GM18508 (cell line): ENCODE results near the gene VMAC.

Experiments
- ATAC-seq: cut with Tn5 transposase; IDR thresholded peaks from one replicate; pipeline ENCODE4 v1.9.1; 2021; ENCODE audit warnings: moderate number of reproducible peaks; ENCODE audit not compliant: insufficient read depth, unreplicated experiment

Gene VMAC

DNA sequence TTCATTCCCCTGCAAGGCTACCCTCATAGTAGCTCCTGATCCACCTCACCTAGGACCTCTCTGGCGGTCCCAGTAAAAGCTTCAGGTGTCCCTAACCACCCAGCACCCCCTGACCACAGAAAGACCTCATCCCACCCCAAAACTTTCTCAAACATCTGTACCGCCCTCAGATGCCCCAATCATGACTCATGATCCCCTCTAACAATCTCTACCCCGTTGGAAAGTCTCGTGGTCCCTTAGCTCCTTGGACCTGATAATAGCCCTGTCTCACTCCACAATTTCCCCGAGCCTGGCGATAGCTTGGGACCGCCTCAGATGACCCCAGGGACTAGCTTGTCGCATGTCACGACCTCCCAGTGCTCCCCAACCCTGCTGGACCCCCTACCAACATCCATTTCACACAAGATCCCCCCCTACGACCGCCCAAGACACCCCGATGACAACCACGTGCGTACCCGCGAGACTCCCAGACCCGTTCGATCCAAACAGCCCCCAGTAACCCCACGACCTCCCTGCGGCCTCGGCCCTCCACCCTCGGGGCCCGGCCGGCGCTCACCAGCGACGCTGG lies 1.5 kb upstream of the VMAC start:
- no peak for ATAC-seq

DNA sequence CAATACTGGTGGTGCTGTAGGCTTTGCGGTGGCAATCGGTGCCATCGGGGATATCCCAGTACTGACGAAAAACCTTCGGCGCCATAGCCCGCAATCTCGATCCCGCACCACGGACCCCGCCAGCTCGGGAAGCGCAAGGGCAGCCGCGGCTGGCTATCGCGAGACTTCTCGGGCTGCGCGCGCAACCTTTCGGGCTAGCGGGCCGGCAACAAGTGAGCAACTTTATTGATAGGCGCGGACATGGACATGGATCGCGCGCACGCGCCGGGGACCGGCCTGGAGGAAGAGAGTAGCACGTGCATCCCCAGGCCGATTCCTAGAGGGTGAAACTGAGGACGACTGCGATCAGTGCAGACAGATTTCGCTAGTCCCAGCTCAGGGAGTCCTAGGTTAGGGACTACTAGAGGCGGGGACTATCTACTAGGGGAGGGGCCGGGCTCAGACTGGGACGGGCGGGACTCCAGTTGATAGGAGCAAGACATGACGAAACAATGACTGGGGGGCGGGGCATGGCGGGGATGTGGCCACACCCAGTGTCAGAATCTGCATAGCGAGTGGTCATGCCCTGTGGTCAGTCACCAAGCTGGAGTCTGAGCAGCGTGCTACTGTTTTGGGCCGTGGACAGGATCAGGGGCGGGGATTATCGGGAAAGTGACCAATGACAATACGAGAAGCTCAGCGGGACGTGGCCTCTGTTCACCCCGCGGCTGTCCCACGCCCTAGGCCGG lies 884 bp upstream of the VMAC start, which contains the start of gene NDUFA11:
Gene NDUFA11, minus strand, starts transcription at position 167 of the 728 bp plus-strand sequence. Its CDS starts 82 bp downstream, at position 85.
- ATAC-seq: peak; percentile 14

DNA sequence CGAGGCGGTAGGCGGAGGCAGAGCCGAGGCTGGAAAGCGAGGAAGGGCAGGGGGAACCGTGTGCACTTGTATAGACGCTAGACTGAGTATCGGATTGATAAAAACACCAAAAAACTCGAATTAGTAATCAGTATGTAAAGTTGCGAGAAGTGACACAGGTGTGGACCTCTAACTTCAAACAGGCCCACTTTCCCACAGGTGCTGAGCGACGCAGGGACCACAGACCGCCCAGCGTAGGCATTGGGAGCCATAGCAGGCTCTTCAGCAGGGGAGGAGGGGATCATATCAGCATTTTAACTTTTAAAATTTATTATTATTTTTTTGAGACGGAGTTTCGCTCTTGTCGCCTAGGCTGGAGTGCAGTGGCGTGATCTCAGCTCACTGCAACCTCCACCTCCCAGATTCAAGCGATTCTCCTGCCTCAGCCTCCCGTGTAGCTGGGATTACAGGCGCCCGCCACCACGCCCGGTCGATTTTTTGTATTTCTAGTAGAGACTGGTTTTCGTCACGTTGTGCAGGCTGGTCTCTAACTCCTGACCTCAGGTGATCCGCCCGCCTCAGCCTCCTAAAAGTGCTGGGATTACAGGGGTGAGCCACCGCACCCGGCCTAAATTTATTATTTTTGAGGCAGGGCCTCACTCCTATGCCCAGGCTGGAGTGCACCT lies 574 bp downstream of the VMAC start:
- no peak for ATAC-seq

DNA sequence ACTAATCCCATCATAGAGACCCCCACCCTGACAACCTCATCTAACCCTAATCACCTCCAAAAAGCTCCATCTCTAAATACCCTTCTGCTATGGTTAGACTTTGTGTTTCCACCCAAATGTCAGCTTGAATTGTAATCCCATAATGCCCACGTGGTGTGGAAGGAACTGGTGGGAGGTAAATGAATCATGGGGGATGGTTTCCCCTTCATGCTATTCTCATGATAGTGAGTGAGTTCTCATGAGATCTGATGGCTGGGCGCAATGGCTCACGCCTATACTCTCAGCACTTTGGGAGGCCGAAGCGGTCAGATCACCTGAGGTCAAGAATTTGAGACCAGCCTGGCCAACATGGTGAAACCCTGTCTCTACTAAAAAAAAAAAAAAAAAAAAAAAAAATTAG lies 2.6 kb downstream of the VMAC start:
- no peak for ATAC-seq

DNA sequence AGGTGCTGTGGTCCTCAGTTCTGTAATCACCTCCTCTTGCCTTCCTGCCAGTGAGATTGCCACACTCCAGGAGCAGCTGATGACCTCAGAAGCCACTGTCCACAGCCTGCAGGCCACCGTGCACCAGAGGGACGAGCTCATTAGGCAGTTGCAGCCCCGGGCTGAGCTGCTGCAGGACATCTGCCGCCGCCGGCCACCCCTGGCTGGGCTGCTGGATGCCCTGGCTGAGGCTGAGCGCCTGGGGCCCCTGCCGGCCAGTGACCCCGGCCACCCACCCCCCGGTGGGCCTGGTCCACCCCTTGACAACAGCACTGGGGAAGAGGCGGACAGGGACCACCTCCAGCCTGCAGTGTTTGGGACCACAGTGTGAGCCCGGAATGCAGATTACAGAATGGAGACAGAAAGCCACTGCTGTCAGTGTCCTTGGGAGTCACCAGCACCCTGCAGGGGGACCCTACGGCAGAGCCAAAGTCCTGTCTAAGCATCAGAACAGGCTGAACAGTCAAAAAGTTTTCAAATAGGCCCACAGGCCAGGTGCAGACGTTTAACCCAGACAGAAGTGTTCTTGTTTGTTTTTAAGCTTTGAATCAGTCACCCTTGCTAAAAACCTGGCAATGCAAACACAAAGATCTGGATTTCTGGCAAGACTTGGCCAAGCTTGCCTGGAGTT lies 4.2 kb downstream of the VMAC start:
- no peak for ATAC-seq

DNA sequence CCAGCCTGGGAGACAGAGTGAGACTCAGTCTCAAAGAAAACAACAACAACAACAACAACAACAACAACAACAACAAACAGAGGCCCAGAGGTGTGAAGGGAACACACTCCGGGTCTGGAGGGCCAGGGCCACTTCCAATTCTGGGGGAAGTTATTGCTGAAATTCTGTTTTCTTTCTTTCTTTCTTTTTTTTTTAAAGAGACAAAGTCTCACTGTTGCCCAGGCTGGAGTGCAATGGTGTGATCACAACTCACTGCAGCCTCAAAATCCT lies 5.9 kb downstream of the VMAC start:
- ATAC-seq: no peak

DNA sequence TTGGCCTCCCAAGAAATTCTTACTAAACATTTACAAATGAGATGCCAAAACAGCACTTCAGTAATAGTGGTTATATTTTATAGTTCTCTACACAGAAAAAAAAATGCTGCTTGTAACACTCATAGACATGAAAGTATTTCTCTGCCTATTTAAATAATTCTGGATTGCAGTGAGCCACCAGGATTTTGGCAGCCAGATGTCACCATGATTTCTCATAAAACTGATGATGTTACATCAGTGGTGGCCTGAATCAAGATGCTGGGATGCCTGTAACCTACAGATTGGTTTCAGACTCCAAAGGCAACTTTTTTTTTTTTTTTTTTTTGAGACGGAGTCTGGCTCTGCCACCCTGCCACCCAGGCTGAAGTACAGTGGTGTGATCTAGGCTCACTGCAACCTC lies 6.7 kb downstream of the VMAC start:
- ATAC-seq: no peak

DNA sequence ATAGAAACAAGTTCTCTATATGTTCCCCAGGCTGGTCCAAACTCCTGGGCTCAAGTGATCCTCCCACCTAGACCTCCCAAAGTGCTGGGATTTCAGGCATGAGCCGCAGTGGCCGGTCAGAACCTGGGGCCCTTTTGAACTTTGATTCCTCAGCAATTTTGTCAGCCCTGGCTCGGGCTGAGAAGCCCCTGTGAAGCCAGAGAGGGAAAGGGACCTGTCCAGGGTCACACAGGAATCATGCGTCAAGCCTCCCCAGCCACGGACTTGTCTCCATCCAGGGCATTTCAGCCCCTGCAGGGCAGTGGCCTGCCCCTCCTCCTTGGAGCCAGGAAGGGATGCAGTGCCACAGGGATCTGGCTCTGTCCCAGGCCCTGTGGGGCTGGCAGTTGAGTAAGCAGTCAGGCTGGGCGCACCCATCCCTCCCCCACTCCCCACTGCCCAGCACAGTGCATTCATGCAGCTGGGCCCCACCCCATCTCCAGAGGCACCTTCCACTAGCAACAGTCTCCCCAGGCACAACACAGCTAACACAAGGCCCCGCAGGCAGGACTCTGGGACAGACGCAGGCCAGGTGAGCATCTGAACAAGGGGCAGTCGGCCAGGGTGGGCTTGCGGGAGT lies 9.2 kb downstream of the VMAC start, which contains the start of gene CAPS:
Gene CAPS, plus strand, starts transcription at position 516 of the 619 bp plus-strand sequence. CDS start 153 bp downstream, outside the sequence.
- no peak for ATAC-seq

DNA sequence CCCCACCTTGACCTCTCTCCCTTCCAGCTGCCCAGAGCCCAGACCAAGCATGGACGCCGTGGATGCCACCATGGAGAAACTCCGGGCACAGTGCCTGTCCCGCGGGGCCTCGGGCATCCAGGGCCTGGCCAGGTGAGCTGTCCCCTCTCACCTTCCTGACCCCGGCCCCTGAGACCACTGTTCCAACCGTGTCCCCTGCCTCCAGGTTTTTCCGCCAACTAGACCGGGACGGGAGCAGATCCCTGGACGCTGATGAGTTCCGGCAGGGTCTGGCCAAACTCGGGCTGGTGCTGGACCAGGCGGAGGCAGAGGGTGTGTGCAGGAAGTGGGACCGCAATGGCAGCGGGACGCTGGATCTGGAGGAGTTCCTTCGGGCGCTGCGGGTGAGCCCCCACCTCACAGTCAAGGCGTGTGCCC lies 9.7 kb downstream of the VMAC start:
- no peak for ATAC-seq

DNA sequence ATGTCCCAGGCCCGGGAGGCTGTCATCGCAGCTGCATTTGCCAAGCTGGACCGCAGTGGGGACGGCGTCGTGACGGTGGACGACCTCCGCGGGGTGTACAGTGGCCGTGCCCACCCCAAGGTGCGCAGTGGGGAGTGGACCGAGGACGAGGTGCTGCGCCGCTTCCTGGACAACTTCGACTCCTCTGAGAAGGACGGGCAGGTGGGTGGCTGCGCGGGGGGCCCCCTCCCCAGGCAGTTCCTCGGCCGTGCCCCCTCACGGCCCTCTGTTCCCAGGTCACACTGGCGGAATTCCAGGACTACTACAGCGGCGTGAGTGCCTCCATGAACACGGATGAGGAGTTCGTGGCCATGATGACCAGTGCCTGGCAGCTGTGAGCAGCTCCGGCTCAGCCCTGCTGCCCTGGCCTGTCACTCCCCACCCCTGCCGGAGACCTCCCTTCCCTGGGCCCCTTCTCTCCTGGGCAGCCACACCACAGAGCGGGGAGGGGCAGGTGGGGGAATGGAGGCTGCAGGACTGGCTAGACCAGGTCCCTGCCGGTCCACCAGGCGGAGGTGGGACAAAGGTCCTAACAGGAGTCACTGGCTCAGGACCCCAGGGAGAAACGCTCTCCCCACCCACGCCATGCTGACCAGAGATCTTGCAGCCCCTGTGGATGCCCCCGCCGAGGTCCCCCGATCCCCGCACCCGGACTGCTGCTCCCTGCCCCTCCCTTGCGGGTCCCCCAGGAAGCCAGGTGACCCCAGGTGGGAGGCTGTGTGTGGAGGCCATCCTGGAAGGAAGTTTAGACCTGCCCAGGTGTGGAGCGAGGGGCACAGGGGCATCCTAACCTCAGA lies 10.5 kb downstream of the VMAC start:
- no peak for ATAC-seq

DNA sequence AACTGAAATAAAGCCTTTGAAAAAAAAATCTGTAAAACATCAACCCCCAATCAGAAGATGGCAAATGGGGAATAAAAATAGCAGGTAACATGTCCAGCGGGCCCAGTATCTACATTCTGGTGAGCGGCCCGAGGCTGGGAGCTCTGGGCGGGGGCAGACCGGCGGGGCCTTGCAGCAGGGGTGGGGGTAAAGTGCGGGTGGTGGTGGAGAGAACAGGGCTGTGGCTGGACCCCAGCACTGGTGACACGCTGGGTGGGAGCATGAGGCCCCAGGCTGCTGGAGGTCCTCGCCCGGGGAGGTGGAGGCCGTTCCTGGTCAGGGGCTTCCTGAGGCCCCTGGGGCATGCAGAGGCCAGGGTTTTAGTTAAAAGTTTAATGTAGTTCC lies 11.1 kb downstream of the VMAC start:
- ATAC-seq: no peak

DNA sequence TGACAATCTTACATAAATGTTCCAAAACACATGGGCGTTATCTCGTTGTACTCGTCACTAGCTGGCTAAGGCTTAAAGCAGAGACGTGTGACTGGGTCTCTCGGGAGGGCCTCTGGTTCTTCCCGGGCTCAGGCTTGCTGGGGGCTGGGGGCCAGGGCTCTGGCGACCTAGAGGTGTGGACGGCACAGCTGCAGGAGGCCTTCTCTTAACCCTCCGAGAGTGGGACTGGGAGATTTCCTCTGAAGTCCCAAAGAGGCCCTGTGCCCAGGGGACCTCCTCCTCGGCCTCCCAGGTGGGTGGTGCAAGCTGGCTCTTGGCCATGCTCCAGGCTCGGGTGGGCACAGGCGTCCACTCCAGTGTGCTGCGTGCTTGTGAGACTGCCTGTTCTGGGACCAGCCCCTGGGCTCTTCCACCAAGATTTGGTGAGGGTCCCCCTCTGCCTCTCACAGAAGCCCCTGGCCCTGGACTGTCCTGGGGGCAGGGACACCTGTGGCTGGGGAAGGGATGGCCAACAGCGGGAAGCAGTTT lies 11.6 kb downstream of the VMAC start:
- ATAC-seq: no peak

DNA sequence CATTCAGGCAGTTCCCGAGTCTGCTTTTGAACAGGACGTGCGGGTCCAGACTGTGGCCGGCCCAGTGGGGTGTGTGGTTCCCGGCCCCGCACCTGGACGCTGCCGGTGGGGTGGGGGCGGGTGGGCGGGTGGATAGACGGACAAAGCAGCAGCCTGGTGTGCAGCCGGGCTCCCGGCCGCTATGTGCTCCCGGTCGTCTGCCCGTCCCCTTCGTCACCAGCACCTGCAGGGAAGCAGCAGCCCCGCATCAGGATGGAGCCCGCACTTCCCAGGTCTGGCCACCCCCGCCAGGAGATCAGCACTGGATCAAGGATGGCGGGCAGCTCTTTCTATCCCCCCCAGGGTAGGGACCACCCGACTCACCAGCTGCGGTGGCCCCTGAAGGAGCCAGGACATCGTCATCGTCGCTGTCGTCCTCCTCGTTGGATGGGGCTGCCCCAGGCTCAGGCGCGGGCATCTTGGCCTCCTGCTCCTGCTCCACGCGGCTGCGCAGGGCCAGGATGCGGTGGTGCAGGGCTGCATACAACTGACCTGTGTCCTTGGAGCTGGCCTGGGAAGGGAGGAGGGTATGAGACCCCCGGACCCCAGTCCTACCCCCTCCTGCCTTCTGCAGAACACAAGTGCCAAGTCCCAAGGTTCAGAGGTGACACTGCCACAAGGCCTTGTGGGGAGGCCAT lies 12.9 kb downstream of the VMAC start:
- no peak for ATAC-seq

DNA sequence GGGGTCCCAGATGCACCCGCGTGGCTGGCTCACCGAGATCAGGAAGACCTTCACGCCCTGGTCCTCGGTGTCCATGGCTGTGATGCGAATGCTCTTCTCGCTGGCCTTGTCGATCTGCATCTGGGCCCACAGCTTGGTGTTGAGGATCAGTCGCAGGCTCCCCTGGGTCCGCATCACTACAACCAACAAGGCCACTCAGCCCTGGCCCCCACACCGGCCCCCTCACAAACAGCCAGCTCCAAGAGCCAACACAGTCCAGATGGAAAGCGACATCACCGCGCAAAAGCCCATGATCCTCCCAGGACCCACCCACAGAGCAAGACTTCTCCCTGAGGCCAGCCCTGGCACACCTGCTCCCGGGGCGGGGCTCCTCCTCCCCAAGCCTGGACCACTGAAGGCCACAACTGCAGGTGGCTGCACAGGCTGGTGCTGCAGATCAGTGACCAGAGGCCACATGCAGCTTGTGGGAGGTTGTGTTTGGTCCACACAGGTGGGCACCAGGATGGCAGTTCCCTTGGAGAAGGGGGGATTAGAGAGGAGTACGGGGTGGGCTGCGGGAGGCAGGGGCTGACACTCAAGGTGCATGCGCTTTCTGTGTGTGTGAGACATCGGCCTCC lies 13.9 kb downstream of the VMAC start:
- ATAC-seq: no peak

DNA sequence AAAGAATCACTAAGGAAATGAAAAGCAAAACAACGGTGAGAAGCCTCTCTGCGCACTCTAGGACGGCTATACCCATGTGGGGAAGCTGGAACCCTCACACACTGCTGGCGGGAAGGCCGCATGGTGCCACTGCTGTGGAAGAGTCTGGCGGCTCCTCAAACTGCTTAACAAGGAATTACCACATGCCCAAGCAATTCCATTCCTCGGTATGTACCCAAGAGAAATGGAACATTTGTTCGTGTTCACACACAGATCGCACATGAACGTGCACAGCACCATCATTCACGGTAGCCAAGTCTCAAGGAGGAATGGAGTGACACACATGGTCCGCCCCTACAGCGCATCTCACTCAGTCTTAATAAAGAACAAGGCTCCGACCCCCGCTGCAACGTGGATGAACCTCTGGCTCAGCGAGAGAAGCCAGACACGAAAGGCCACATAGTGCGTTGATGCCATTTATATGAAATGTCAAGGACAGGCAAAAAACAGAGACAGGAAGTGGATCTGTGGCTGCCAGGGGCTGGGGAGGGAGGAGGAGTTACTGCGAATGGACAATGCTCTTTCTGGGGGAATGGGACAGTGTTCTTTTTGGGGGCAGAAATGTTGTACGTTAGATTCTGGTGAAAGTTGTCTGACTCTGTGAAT lies 17.0 kb downstream of the VMAC start:
- no peak for ATAC-seq

DNA sequence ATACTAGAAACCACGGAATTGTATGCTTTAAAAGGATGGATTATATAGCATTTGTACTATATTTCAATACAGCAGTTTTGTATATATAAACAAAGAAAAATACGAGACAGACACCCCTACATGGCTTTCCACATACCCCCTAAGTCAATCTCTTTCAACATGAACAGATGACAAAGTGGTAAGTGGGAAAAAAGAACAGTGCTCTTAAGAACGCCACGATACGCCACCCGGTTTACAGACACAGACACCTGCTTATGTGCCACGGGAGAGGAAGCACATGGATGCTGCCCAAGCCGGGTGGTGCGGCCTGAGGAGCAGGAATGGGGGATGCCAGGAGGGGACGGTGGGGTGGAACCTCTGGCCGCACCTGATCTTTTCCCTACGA lies 17.5 kb downstream of the VMAC start:
- ATAC-seq: no peak

DNA sequence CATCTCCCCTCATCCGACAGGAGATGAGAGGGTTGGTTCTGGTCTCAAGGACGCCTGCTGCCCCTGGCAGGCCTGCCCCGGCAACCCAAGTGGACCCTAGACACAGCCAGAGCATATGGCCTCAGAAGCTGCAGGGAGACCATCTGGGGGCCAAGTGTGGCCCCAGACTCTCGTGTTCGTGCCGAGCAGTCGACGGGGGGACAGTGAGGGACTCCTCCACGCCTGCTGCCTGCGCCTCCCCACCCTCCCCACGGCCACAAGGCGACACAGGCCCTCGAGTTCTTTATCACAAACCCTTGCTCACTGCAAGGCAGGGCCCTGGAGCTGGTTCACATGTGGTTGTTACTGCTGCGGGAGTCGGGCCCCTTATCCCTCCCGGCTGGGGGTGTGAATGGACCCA lies 18.7 kb downstream of the VMAC start:
- ATAC-seq: no peak

DNA sequence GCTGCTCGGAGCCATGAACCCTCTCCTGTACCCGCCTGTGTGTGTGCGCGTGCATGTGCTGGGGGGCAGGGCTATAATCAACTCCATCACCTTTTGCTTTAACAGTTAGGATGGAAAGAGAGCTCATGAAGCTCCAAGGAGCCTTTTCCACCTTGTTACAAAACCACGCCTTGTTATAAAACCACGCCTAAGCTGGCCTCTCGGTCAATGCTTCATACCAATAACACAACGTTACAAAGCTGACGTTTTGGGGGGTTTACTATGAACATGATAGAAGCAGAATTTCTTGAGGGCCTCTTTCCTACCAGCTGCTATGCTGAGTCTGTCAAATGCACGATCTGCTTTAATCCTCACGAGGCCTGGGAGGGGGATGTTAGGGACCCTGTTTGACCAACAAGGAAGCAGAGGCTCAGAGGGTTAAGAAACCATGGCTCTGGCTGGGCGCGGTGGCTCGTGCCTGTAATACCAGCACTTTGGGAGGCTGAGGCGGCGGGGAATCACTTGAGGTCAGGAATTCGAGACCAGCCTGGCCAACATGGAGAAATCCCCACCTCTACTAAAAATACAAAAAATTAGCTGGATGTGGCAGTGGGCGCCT lies 21.3 kb downstream of the VMAC start:
- ATAC-seq: no peak
